Spleen (tissue), 7 donors: ENCODE data around the gene SYCE3.

ENCODE experiments used
- CTCF ChIP-seq, 11 experiments: fragments of 200-600 bp in 7 of 11; fragments of 450-650 bp in 4 of 11; sonication (generic) in 4 of 11; IDR thresholded peaks in 8 of 11; conservative IDR thresholded peaks in 3 of 11; 1 replicate in 7 of 11; 2 replicates in 4 of 11; pipeline versions ENCODE4 v1.4.0 to v1.8.0; 2016 to 2021; ENCODE audit warnings: antibody characterized with exemption in 11 of 11, inconsistent platforms in 4 of 11, mild to moderate bottlenecking in 1 of 11
- POLR2AphosphoS5 ChIP-seq, 3 donors: sonication (generic); formaldehyde crosslinking; IDR thresholded peaks; one replicate each; pipeline ENCODE4 v1.5.1; 2017; ENCODE audit warnings: antibody characterized with exemption in 3 of 3
- donor health status: DM: no; HTN: no; CAD: no; lungs with moderate emphysema.
- donor health status: DM: no; HTN: no; CAD: no.
- donor health status: DM: no; HTN: no; CAD: no.

- TF ChIP-seq CTCF (IDR thresholded peaks at IDR 0.05 in 8 of 11, conservative IDR thresholded peaks at IDR 0.05 in 3 of 11) (no peak), POLR2AphosphoS5 (IDR thresholded peaks at IDR 0.05) (no peak)
Observed at GRCh38 chr22:50520826-50521453, 41.8 kb downstream of the SYCE3 start.
